PC-9 (cell line): ENCODE data around the gene PPARA. TPM values are rescaled to one million over a fixed set of nuclear protein-coding genes. Genes with fewer than 3 reads are reported as not detected.

Experiments
- BruUV-seq: library from RNA; stranded (reverse); fragments of 400-500 nt; replicated peaks from 2 replicates; lab custom pipeline; 2021; lab: Mats Ljungman, UMichigan
- CTCF ChIA-PET: fragments of 300-600 bp; sonication (Branson Sonifier 250); formaldehyde crosslinking; loops from one replicate; lab custom pipeline; 2022; ENCODE audit warnings: antibody characterized with exemption; lab: Charles Lee
- POLR2A ChIA-PET: fragments of 300-600 bp; sonication (Branson Sonifier 250); formaldehyde crosslinking; loops from one replicate; lab custom pipeline; 2022; ENCODE audit warnings: antibody characterized with exemption; ENCODE audit not compliant: unreplicated experiment; lab: Charles Lee
- DNase-seq, 2 experiments: peaks; one replicate each; pipeline versions ENCODE4 v3.0.0 to v3.0.0-alpha.2; 2015 to 2022; ENCODE audit warnings: mixed read lengths in 1 of 2
- H2AFZ ChIP-seq: fragments of 200-600 bp; sonication (generic); 2 replicates; pipeline ENCODE4 v1.8.1; 2017; ENCODE audit warnings: antibody characterized with exemption
- H3F3A ChIP-seq: fragments of 200-600 bp; sonication (generic); 2 replicates; pipeline ENCODE4 v1.8.1; 2017; ENCODE audit warnings: antibody characterized with exemption, mild to moderate bottlenecking, low read depth; ENCODE audit not compliant: insufficient read depth
- H3K27ac ChIP-seq: fragments of 200-600 bp; sonication (generic); 2 replicates; pipeline ENCODE4 v1.6.1; 2016; ENCODE audit warnings: mixed run types
- H3K27me3 ChIP-seq: fragments of 200-600 bp; sonication (generic); 2 replicates; pipeline ENCODE4 v1.6.1; 2016; ENCODE audit warnings: low read depth, mixed run types; ENCODE audit not compliant: insufficient read depth
- H3K36me3 ChIP-seq: fragments of 200-600 bp; sonication (generic); 2 replicates; pipeline ENCODE4 v1.6.1; 2016; ENCODE audit warnings: low read depth, mixed run types
- H3K4me1 ChIP-seq: fragments of 200-600 bp; sonication (generic); replicated peaks from 2 replicates; pipeline ENCODE4 v1.6.1; 2016; ENCODE audit warnings: mixed run types; ENCODE audit not compliant: insufficient read depth
- H3K4me2 ChIP-seq: fragments of 200-600 bp; sonication (generic); 2 replicates; pipeline ENCODE4 v1.6.1; 2017; ENCODE audit warnings: mixed run types
- H3K4me3 ChIP-seq: fragments of 200-600 bp; sonication (generic); 2 replicates; pipeline ENCODE4 v1.6.1; 2016; ENCODE audit warnings: mixed run types
- H3K79me2 ChIP-seq: fragments of 200-600 bp; sonication (generic); 2 replicates; pipeline ENCODE4 v1.6.1; 2017; ENCODE audit warnings: low read depth, mixed run types
- H3K9me2 ChIP-seq: fragments of 200-600 bp; sonication (generic); 2 replicates; pipeline ENCODE4 v1.8.1; 2017; ENCODE audit warnings: mild to moderate bottlenecking; ENCODE audit not compliant: insufficient read depth
- H3K9me3 ChIP-seq: fragments of 200-600 bp; sonication (generic); 2 replicates; pipeline ENCODE4 v1.8.1; 2016; ENCODE audit warnings: low read depth; ENCODE audit not compliant: insufficient read depth
- H4K20me1 ChIP-seq: fragments of 200-600 bp; sonication (generic); 2 replicates; pipeline ENCODE4 v1.8.1; 2017; ENCODE audit not compliant: insufficient read depth
- CTCF ChIP-seq: fragments of 200-600 bp; sonication (generic); conservative IDR thresholded peaks from 2 replicates; pipeline ENCODE4 v1.6.1; 2017; ENCODE audit warnings: mixed run types, antibody characterized with exemption, mild to moderate bottlenecking, moderate library complexity
- EZH2 ChIP-seq: fragments of 200-600 bp; sonication (generic); IDR thresholded peaks from 2 replicates; pipeline ENCODE4 v1.8.0; 2017; ENCODE audit warnings: antibody characterized with exemption, low read depth
- intact Hi-C: fragments of 100-400 bp; cut with micrococcal nuclease; formaldehyde crosslinking; loops from one replicate; pipeline ENCODE4 v1.10.0; 2022; ENCODE audit not compliant: unreplicated experiment
- total RNA-seq: library from RNA; stranded (reverse); gene quantifications from 2 replicates; pipeline ENCODE4 v1.2.3, GENCODE V29; 2021

The PPARA gene
- total RNA-seq, 1 experiment from 2014 or later, result 43.9 TPM

- ChIA-PET POLR2A (no interaction called here), CTCF (no interaction called here)
- TF ChIP-seq EZH2, result no peak
- TF ChIP-seq CTCF, result no peak
- DNase-seq, result no peak
- H4K20me1 ChIP-seq, result no peaks in the 10 kb centered on the region
- H2AFZ ChIP-seq, result no peak overlapping the region
- H3K4me1 ChIP-seq, result 0 out of 2 replicates have a peak, but pooled peaks cover 11% of the 10 kb centered on the region
- H3K36me3 ChIP-seq, result no peaks in the 10 kb centered on the region
- no peak overlapping the region for H3K4me2 ChIP-seq
- H3K4me3 ChIP-seq, result no peak overlapping the region
- no peaks in the 10 kb centered on the region for H3K79me2 ChIP-seq
- intact Hi-C loops, result no loop called here
- peaks cover 23% of the 10 kb centered on the region for H3K27me3 ChIP-seq
- no TSS peak for BruUV-seq
- no peaks in the 10 kb centered on the region for H3K9me2 ChIP-seq
- no peaks in the 10 kb centered on the region for H3K9me3 ChIP-seq
- no peak overlapping the region for H3K27ac ChIP-seq
- peaks cover 11% of the 10 kb centered on the region; the same call in 1 of the 2 replicates for H3F3A ChIP-seq
These were observed 4.9 kb upstream of the PPARA start for GRCh38 chr22:46145361-46145851.

GRCh38 chr22:46145896-46146295 lies 4.4 kb upstream of the PPARA start:
- H3K27me3 ChIP-seq, result peaks cover 23% of the 10 kb centered on the region
- BruUV-seq, result no TSS peak
- H3K79me2 ChIP-seq, result no peaks in the 10 kb centered on the region
- H3K36me3 ChIP-seq, result no peaks in the 10 kb centered on the region
- H3K9me3 ChIP-seq, result no peaks in the 10 kb centered on the region
- TF ChIP-seq EZH2, result no peak
- H3F3A ChIP-seq, result peaks cover 11% of the 10 kb centered on the region; the same call in 1 of the 2 replicates
- no peak overlapping the region for H3K27ac ChIP-seq
- CTCF ChIA-PET, result no interaction called here
- no peak for DNase-seq
- no peak overlapping the region for H3K4me3 ChIP-seq
- no peak overlapping the region for H2AFZ ChIP-seq
- POLR2A ChIA-PET, result no interaction called here
- intact Hi-C loops, result no loop called here
- 0 out of 2 replicates have a peak, but pooled peaks cover 11% of the 10 kb centered on the region for H3K4me1 ChIP-seq
- H4K20me1 ChIP-seq, result no peaks in the 10 kb centered on the region
- no peak overlapping the region for H3K4me2 ChIP-seq
- H3K9me2 ChIP-seq, result no peaks in the 10 kb centered on the region

- POLR2A ChIA-PET, result no interaction called here
These were observed 4.0 kb upstream of the PPARA start for GRCh38 chr22:46146329-46146728.

More at GRCh38 chr22:46146329-46146728, 4.0 kb upstream of the PPARA start:
- Histone ChIP-seq H2AFZ (no peak overlapping the region), H3K79me2 (0 out of 2 replicates have a peak, but pooled peaks cover under 1% of the 10 kb centered on the region), H3K4me2 (no peak overlapping the region), H3K4me3 (no peak overlapping the region), H3K4me1 (peaks cover 11% of the 10 kb centered on the region; the same call in 1 of the 2 replicates), H3K27ac (no peak overlapping the region), H3F3A (peaks cover 11% of the 10 kb centered on the region; the same call in 1 of the 2 replicates), H3K9me3 (no peaks in the 10 kb centered on the region), H4K20me1 (no peaks in the 10 kb centered on the region), H3K36me3 (no peaks in the 10 kb centered on the region), H3K9me2 (no peaks in the 10 kb centered on the region), H3K27me3 (peaks cover 23% of the 10 kb centered on the region)
- no peak for DNase-seq
- BruUV-seq, result no TSS peak
- no peak for TF ChIP-seq CTCF
- CTCF ChIA-PET, result no interaction called here
- intact Hi-C loops, result no loop called here
